HG02610 (cell line): ENCODE measurements around the gene LEFTY1.

ENCODE experiments used
- ATAC-seq: cut with Tn5 transposase; IDR thresholded peaks from one replicate; pipeline ENCODE4 v1.9.1; 2021; ENCODE audit warnings: mild to moderate bottlenecking, moderate library complexity; ENCODE audit not compliant: unreplicated experiment

Gene LEFTY1

DNA sequence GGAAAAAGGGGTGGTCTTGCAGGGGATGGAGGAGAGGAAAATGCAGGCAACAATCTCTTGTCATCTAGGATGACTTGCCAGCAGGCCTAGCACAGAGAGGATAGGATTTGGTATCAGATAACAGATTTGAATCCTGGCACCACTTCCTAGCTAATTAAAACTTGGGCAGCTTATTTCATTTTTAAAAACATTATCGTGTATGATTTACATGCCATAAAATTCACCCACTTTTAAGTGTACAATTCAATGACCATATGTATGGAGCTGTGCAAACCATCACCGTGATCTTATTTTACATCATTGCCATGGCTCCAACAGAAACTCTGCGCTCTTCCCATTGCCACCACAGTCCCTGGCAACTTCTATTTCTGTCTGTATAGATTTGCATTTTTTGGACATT lies 28.2 kb upstream of the LEFTY1 start:
- ATAC-seq = no peak

DNA sequence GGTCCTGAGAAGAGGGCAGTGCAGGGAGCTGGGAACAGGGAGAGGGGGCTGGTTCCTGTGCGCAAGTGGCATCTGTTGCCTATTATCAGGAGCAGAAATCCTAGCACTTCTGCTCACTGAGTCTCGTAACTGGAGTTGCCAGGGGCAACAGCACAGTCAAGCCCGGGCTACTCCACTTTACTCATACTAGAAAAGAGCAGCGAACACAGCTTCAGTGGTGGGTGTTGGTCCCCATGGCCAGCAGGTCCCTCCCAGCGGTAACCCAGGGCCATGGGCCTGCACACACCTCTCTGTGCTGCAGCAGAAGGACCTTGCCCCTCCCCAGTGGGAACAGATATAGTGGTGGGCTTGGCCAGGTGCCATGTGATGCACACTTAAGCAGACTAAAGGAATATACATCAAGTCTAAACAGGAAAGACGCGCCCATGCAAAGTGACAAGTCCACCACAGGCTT lies 26.6 kb upstream of the LEFTY1 start:
- no peak for ATAC-seq

GRCh38 chr1:225914947-225915346 lies 26.0 kb upstream of the LEFTY1 start:
- ATAC-seq = no peak

DNA sequence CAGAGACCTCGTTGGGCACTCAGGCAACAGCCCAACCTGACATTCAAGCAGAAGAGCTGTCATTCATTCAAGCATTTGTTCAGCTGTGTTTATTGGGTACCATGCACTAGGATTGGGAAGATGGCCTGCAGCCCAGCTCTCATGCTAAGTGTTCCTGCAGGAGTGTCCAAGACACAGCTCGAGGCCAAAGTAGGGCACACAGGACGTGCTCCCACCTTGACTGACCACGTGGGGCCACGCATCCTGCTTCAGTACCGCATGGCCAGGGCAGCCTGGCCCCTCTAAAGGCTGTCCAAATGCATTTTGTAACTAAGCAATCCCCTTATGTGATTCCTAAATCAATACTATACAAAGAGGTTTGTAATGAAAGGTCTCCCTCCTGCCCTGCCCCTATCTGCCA lies 25.4 kb upstream of the LEFTY1 start:
- ATAC-seq = no peak

GRCh38 chr1:225911191-225912130 lies 22.5 kb upstream of the LEFTY1 start:
- peak; percentile 87 for ATAC-seq

DNA sequence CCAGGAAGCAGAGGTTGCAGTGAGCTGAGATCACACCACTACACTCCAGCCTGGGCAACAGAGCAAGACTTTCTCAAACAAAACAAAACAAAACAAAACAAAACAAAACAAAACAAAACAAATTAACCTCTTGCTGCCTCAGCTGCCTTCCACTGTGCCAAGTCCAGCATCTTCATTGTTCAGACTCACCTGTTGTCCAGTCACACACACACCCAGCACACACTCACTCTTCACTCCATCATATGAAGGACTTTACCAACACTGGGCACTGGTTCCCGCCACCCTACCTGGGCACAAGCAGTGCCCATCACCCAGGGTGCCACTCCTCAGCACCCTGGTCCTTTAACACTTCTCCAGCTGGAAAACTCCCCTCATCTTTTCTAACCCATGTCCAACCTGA lies 20.5 kb upstream of the LEFTY1 start:
- ATAC-seq = no peak

GRCh38 chr1:225908773-225909172 lies 19.8 kb upstream of the LEFTY1 start:
- ATAC-seq = no peak

GRCh38 chr1:225908013-225908640 lies 19.2 kb upstream of the LEFTY1 start:
- ATAC-seq = no peak

DNA sequence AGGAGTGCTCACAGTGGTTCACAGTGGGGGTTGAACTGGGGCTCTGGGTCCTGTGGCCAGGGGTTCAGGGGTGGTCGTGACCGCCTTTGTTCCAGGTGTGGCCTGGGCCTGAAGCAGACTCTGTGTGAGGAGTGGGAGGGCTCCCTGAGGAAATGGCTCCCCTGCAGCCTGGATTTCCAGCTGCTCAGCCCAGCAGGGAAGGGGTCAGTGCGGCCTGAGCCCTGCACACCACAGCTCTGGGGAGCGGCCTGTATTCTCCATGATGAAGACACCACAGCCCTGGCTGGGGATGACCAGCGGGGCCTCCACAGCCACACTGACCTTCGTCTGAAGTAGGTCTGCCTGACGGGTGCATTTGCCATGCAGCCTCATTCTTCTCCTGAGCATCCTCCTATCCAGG lies 18.4 kb upstream of the LEFTY1 start:
- no peak for ATAC-seq

GRCh38 chr1:225906467-225906866 lies 17.5 kb upstream of the LEFTY1 start:
- no peak for ATAC-seq

DNA sequence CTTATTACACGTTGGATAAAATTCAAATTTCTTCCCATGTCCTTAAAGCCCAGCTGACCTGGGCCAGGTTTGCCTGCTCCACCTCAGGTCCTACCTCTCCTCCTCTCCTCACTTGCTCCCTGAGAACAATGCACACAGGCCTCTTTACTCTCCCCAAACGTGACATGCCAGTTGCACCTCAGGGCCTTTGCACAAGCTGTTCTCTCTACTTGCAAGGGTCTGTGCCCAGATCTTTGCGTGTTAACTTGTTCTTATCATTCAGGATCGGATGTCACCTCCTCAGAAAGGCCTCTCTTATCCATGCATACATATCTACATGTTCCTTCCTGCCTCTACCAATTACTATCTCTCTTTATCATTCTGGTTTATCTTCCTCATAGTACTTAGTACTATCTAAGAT lies 14.7 kb upstream of the LEFTY1 start:
- ATAC-seq = no peak

- ATAC-seq = no peak
Measured at GRCh38 chr1:225899044-225899925, 10.3 kb upstream of the LEFTY1 start.

DNA sequence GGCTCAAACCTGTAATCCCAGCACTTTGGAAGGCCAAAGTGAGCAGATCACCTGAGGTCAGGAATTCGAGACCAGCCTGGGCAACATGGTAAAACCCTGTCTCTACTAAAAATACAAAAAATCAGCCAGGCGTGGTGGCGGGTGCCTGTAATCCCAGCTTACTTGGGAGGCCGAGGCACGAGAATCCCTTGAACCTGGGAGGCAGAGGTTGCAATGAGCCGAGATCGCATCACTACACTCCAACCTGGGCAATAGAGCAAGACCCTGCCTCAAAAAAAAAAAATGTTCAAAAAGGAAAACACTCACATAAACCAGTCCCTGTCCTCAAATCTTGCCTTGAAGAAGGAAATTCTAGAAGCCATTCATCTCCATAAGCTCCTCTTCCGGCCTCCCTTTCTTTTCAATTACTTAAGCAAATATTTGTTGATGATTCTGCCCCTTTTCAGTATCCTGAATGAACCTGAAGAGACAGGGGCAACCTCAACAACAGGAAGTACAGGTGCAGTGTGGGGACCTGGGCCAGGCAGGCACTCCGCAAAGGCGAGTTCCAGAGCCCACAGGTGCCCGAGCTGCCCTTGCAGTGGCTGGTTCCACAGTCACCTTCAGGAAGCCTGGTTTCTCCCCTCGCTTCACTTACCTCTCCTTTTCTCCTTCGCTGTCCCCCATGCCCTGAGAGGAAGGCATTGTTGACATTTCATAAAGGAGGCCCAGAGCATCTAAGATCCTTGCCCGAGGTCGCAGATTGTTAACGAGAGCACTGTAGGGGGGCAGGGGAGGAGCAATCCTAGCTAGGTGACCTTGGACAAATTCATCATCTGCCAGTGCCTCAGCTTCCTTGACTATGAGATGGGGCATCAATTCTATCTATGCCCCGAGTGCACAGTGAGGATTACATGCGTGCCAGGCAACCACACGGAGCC lies 8.9 kb upstream of the LEFTY1 start:
- no peak for ATAC-seq

GRCh38 chr1:225896937-225897549 lies 8.1 kb upstream of the LEFTY1 start:
- peak; percentile 100 for ATAC-seq

DNA sequence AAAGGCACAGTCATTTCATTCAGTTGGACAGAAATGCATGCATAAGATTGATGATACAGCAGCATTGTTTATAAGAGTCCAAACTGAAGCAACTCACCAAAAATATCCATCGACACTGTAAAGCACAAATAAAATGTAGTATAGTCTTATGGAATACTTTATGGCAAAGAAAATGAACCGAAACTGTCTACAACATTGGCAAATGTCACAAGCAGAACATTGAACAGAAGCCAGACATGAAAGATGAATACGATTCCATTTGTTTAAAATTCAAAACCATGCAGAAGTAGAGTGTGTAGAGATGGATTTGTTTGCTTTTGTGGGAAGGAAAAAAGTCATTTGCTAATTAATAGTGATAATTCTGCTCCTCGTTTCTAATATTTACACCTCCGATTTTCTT lies 7.5 kb upstream of the LEFTY1 start:
- ATAC-seq = no peak

DNA sequence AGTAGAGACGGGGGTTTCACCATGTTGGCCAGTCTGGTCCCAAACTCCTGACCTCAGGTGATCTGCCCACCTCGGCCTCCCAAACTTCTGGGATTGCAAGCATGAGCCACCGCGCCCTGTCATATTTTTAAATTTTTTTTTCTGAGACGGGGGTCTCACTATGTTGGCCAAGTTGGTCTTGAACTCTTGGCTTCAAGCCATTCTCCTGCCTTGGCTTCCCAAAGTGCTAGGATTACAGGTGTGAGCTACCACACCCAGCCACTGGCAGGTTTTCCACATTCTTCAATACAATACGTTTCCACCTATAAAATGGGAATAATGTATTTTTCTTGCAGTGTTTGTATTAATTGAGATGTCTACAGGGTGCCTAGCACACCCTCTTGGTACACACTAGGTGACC lies 3.4 kb upstream of the LEFTY1 start:
- ATAC-seq = no peak

DNA sequence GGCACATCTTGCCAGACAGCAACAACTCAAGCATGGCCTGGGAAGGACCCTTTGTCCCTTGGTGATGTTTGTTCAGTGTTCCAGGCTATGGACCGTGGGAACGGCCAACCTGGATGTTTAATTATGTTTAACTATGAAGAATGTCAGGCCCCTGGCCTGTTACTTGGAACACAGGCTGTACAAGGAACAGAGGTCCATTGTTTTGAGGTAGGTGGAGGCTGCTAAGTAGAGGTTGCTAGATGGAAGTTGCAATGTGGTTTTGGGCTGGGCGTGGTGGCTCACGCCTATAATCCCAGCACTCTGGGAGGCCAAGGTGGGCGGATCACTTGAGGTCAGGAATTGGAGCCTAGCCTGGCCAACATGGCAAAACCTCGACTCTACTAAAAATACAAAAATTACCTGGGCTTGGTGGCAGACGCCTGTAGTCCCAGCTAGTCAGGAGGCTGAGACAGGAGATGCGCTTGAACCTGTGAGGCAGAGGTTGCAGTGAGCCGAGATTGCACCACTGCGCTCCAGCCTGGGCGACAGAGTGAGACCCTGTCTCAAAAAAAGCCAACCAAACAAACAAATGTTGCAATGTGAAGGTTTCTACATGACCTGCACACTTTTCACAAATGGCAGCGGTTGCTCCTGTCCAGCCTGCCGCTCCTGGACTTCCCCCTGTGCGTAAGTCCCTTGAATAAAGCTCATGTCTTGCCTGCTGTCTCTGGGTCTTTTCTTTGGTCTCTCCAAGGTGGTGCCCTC lies 2.5 kb upstream of the LEFTY1 start:
- ATAC-seq = no peak

GRCh38 chr1:225890346-225891228 lies 1.6 kb upstream of the LEFTY1 start:
- no peak for ATAC-seq
